Pulmonary artery endothelial cell (primary cell): ENCODE data around the gene UBFD1. TPM values are rescaled to one million over a fixed set of nuclear protein-coding genes. Genes with fewer than 3 reads are reported as not detected.
"Not testable (repeated sequence)": the region's sequence is repeated elsewhere in the genome, so short reads cannot be mapped to it uniquely, and the experiment has no call there.

ENCODE experiments used
- DNase-seq: peaks from one replicate; pipeline ENCODE4 v3.0.0-alpha.2; 2011; ENCODE audit warnings: low read depth, low spot score
- total RNA-seq: library from RNA; depleted of rRNA; stranded (reverse); fragments of >200 nt; gene quantifications from 2 replicates; pipeline ENCODE4 v1.2.3, GENCODE V29; 2014

Gene UBFD1, protein sequence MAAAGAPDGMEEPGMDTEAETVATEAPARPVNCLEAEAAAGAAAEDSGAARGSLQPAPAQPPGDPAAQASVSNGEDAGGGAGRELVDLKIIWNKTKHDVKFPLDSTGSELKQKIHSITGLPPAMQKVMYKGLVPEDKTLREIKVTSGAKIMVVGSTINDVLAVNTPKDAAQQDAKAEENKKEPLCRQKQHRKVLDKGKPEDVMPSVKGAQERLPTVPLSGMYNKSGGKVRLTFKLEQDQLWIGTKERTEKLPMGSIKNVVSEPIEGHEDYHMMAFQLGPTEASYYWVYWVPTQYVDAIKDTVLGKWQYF
- total RNA-seq, result 60.1 and 93.2 TPM in 2 replicates

DNA sequence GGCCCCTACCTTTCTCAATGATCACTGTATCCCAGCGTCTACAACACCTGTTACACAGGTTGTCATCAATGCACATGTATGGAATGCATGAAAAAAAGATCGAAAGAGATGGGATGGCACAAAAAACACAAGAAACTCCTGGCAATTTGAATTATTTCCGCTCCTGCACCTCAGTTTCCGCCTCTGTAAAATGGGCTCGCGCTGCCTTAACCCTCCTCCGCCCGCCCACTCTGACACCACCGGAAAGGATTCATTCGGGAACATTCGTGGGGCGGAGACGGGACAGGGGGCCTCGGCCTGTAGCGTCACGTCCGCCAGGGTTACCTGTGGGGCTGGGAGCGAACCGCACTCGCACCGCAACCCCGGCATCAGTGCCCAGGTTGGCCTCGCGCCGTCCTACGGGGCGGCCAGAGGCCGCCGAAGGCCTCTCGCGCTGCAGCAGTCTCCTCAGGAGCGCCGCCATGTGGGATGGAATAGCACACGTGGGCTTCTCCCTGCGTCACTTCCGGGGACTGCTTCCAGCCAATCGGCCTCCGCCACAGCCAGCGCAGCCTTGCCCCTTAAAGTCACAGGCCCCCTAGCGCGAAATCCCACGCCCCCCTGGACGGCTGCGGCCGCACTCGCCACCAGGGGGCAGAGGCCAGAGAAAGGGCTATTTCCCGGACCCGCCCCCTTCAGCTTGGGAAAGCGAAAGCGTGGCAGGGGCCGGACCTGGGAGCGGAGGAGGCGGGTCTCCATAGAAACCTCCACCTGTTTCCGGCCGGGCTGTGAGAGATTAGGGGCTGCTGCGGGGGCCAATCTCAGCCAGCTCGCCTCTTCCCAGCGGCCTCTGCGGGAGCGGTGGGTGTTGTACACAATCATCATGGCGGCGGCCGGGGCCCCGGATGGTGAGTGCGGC, at the start of gene UBFD1, which contains the start of gene EARS2:
UBFD1 (plus strand) TSS at position 847 of the 898 bp plus-strand sequence; CDS start at position 863, 16 bp downstream.
EARS2 (minus strand) TSS at position 470 of the 898 bp plus-strand sequence; CDS start at position 463, 7 bp downstream.
- peak; percentile 94 for DNase-seq

DNA sequence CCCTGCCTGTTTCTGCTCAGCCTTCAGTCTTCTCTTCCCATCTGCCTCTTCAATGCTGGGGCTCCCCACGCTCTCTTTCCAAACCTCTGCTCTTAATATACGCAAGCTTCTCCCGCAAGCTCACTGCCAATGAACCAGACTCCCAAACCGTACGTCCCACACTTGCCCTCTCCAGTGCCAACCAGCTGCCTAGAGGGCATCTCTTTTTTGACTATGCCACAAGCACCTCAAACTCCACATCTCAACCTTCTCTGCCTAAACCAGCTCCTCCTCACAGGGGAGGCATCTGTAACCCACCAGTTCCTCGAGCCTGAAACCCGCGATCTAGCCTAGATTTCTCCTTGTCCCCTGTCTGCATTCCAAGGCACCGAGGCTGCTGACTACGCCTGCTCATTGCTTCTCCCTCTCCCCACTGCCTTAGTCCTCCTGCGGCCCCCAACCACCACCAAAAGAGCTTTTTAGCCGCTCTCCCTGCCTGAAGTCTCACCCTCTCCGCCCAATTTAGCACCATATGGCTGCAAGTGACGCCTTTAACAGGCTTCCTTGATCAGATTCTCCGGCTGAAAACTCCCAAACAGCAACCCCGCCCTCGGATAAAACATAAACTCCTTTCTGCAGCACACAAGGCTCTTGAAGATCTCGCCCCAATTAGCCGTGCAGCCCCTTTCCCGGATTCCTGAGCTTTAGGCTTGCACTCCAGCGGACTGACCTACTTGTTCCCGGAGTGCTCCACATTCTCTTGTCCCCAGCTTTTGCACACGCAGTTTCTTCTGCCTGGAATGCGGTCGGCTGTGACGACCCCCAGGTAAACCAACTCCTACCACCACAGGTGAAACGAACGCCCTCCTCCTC, 48.7 kb upstream of the UBFD1 start:
- DNase-seq, result no peak

DNA sequence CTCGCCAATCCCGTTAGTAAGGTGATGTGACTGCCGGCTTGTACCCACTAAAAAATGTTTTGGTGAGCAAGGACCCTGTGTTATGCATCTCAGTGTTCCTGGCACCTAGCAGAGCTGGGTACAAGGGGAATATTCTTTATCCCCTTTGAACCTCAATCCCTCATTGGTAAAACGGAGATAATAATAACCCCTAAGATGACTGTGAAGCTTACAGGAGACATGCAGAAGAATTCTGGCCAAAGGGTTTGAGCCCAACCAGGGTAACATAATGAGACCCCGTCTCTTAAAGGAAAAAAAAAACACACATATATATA, 48.1 kb upstream of the UBFD1 start:
- DNase-seq, result no peak

DNA sequence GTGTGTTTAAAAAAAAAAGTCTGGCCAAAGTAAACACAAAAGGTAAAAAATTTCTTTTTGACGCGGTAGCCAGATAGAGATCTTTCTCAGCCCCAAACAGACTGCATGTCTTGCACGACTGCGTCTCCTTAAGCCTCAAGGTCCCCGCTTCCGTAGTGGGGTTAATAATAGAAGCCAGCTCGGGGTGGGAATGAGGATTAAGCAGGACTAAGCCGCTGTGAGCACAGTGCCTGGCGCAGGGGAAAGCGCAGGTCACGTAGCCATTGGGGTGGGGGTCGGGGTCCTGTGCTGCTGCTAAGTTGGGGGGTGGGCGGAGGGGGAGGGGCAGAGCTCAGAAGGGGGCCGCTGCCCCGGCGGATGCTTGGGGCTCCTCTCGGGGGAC, 47.8 kb upstream of the UBFD1 start:
- no peak for DNase-seq

DNA sequence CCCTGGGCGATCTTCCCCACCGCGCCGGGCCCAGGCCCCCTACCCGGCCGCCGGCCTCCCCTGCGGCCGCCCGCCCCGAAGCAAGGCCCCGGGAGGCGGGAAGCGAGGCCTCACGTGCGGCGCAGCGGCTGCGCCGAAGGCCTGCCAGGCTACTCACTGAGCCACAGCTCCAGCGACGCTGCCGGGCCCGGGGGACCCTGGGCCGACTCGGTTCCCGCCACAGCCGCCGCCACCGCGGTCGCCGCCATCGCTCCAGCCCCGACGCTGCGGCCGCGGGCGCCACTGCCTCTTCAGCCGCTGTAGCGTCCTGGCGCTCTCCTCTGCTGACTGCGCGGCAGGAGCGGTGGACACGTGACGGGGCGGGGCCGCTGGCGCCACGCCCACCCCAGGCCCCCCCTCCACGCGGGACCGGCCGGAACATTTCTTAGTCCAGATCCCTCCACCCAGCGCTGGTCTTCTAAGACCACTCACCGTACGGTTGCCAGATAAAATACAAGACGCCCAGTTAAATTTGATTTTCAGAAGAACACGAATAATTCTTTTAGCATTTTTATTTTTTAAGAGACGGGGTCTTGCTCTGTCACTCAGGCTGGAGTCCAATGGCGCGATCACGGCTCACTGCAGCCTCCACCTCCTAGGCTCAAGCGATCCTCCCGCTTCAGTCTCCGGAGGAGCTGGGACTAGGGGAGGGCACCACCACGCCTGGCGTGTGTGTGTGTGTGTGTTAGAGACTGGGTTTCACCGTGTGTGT, 47.2 kb upstream of the UBFD1 start, which contains the start of gene GGA2:
GGA2 (minus strand) TSS at position 331 of the 751 bp plus-strand sequence; CDS start at position 248, 83 bp downstream.
- peak; percentile 41 for DNase-seq

DNA sequence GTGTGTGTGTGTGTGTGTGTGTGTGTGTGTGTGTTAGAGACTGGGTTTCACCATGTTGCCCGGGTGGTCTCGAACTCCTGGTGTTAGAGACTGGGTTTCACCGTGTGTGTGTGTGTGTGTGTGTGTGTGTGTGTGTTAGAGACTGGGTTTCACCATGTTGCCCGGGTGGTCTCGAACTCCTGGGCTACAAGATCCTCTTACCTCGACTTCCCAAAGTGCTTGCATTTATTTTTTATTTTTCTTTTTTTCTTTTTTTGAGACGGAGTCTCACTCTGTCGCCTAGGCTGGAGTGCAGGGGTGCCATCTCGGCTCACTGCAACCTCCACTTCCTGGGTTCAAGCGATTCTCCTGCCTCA, 46.6 kb upstream of the UBFD1 start:
- not testable (repeated sequence) for DNase-seq

DNA sequence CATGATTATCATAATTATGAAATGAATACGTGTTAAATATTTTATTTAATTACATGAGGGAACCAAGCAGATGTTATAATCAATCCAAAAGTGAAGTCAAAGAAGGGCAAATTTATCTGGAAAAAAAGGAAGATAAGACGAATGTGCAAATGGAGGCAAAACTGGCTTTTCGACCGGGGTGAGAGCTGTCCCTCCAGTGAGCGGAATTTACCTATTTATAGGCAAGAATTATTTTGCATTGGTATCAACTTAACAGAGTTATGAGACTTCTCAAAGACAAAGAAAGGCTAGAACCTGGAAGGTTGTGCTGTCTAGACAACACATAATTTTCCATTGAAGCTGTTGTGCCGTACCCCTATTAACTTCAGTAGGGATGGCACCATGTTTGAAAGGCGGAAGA, 45.8 kb upstream of the UBFD1 start:
- no peak for DNase-seq

DNA sequence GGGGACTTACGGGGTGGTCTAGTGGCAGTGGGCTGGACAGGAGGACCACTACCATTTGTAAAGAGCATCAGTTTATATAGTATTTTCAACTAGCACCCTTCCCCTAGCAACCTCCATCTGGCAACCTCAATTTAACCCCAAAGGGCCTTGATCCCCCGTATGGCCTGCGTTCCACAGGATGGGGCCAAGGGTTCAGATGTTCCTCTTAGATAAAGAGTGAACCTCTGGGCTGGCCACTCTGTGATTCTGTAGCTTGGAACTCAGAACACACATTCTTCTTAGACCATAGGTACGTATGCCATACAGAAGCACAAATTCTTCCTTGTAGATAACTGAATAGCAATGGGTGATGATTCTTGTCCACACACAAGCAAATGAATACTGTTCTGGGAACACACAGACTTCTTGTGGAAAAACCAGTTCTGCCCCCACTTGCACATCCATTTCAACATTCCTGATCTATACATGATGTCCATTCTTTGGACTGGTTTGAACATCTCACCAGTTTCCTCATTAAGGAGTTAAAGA, 45.3 kb upstream of the UBFD1 start:
- DNase-seq, result no peak

DNA sequence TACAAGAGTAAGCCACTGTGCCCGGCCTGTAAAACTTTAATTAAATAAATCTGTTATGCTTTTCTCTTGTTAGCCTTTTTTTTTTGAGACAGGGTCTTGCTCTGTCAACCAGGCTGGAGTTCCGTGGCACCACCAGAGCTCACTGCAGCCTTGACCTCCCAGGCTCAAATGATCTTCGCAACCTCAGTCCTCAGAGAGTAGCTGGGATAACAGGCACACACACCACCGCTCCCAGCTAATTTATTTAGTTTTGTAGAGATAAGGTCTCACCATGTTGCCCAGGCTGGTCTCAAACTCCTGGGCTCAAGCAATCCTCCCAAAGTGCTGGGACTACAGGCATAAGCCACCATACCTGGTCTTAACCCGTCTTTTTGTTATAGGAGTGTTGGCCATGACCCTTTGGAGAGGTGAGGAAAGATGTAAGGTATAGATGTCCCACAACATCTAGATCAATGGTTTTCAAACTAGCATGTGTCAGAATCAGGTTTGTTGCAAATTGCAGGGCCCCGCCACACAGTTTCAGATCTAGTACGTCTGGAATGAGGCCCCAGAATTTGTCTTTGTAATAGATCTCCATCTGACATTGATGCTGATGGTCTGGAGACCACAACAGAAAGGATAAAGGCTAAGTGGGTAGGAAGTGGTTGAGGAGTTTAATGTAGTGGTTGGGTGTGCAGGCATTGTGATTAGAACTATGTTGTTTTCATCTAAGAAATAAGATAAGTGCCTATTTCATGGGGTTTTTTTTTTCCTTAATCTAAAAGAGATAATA, 43.0 kb upstream of the UBFD1 start:
- no peak for DNase-seq

DNA sequence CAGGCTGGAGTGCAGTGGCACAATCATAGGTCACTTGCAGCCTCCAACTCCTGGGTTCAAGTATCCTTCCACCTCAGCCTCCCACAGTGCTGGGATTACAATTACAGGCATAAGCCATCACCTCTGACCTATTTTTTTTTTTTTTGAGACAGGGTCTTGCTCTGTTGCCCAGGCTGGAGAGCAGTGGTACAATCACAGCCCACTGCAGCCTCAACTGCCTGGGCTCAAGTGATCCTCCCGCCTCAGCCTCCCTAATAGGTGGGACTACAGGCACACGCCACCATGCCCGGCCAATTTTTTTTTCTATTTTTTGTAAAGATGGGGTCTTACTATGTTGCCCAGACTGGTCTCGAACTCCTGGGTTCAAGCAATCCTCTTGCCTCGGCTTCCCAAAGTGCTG, 41.6 kb upstream of the UBFD1 start:
- DNase-seq, result no peak

DNA sequence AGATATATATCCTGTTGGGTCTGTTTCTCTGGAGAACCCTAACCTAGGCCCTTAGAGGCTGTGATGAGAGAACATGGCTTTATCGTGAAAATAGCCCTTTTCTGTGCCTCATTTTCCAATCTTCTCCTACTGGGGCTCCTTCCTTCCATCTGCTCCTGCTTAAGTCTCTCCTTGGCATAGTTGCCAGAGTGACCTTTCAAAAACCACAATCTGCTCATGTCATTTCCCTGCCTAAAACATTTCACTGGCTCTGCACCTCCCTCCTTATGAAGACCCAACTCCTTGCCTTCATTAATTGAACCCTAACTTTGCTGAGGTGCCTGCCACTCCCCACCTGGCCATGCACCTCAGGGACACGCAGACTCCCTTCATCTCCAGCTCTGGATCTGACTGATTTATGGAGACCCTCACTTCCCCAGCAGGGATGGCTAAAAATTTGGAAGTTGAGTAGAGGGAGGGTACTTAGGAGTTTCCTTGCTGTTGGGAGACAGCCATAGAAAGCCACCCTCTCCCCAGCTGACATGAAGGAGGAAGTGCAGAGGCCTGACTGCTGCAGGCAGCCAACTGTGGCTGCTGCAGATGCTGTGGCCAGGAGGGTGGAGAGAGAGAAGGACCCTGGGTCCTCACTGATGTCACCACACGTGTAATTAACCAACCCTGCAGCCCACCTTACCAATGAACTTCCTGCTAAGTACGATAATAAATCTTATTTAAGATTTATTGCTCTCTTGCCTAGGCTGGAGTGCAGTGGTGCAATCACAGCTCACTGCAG, 41.0 kb upstream of the UBFD1 start:
- no peak for DNase-seq

DNA sequence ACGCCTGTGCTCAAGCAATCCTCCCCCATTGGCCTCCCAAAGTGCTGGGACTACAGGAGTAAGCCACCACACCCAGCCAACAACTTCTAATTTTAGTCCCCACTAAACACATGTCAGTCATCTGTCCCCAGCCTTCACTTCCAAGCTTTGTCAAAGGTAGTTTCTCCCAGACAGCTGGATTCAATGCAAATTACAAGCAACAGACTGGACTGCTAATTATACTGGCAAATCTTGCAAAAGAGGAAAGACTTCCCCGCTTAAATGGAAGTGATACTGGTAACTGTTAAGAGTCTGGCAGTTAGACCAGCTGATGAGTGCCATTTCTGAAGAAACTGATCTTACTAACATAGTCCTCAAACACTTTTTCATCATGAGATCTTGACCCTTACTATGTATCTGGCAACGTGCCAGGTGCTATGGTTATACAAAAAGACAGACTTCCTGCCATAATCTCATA, 39.1 kb upstream of the UBFD1 start:
- no peak for DNase-seq

DNA sequence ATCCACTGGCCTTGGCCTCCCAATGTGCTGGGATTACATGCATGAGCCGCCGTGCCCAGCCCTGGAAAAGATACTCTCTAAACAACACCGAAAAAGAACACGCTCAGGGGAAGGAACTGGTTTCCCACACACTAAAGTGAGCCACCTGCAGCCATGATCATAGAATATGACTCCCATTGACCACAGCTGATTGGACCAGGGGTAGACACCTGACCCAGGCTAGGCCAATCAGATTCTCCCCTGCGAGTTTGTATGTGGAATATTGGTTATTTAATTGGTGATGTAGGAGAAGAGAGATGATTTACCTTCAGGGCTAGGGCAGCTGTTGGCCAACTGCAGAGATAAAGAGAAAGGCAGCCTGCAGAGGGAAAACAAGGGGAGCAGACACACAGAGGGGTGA, 38.2 kb upstream of the UBFD1 start:
- DNase-seq, result no peak

DNA sequence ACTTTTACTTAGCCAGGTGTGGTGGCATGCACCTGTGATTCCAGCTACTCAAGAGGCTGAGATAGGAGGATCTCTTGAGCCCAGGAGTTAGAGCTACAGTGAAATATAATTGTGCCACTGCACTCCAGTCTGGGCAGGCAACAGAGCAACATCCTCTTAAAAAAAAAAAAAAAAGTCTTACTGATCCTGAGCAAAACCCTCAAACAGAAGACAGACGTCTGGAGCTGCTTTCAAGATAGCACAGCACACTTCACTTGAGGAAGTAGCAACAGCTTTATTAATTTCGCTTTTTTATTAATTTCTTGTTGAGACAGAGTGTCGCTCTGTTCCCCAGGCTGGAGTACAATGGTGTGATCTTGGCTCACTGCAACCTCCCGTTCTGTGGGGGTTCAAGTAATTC, 37.0 kb upstream of the UBFD1 start:
- DNase-seq, result no peak

DNA sequence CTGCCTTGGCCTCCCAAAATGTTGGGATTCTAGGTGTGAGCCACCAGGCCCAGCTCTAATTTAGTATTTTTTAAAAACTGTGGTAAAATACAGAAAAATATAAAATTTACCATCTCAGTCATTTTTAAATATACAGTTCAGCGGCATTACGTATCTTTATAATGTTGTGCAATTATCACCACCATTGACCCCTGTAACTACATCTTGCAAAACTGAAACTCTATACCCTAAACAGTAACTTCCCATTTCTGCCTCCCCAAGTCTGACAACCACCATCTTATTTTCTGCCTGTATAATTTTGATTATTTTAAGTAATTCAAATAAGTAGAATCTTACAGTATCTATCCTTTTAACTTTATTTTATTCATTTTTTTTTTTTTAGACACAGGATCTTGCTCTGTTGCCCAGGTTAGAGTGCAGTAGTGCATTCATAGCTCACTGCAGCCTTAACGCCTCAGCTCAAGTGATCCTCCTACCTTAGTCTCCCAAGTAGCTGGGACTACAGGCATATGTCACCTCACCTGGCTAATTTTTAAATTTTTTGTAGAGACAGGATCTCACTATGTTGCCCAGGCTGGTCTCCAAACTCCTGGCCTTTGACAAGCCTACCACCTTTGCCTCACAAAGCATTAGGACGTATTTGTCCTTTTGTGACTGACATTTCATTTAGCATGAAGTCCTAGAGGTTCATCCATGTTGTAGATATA, 36.3 kb upstream of the UBFD1 start:
- DNase-seq, result no peak

DNA sequence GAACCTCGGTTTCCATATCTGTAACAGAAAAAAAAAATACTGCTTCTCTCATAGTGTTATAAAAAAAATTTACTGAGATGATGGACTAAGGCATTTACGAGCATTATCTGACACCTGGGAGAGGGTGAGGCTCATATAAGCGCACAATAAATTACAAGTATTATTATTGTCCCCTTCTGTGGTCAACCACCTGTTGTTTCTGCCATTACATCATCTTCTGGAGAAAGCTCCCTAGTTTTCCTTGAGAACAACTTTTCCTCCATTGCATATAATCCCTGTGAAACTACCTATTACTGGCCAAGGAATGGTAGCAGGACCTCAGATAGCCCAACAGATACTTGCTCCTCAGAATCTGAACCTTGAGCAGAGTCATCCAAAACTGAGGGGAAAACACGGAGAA, 35.6 kb upstream of the UBFD1 start:
- no peak for DNase-seq

DNA sequence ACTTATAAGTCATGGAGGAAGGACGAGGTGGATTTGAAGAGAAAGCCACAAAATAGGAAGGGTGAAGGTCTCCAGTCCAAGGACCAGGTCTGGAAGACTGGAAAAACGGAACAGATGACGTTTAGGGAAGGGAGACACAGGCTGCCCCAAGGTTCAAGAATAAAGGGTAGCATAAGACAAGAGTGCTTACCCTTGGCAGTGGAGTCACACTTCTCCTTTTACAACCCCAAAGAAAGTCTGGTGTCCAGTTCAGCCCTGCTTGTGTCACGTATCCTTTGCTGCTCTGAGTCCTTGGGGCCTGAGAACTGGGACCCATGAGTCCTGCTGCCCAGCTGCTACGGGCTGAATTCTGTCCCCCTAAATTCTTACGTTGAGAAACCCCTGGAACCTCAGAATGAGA, 34.2 kb upstream of the UBFD1 start:
- DNase-seq, result no peak

DNA sequence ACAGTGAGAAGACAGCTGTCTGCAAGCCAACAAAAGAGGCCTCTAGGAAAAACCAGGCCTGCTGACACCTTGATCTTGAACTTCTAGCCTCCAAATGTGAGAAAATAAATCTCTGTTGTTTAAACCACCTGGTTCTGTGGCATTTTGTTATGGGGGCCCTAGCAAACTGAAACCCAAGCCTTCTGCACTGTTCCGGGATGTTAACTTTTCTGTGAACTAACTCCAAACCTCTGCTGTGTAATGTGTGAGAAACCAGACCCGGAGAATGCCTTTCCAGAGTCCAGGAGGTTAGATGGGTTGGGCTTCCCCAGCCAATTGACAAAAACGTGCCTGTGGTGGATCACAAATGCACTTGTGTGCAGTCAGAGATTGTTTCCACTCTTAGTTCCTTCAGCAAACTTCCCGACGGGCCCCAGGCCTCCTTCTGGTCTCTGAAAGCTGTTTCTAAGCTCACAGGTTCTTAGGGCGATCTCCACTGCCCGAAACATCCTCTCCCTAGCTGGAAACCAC, 33.6 kb upstream of the UBFD1 start:
- no peak for DNase-seq
